IMR-90 (cell line): Measurements from ENCODE around the gene COL15A1. TPM values are rescaled to one million over a fixed set of nuclear protein-coding genes. Genes with fewer than 3 reads are reported as not detected.

ENCODE experiments used
- ATAC-seq: fragments of 200-7000 bp; cut with Tn5 transposase; 2 replicates; pipeline ENCODE4 v1.9.1; 2020; ENCODE audit warnings: low read depth, mild to moderate bottlenecking, moderate library complexity
- BruUV-seq: library from RNA; stranded (reverse); fragments of 400-500 nt; replicated peaks from 2 replicates; lab custom pipeline; 2021; lab: Mats Ljungman, UMichigan
- CTCF ChIA-PET: fragments of 300-600 bp; formaldehyde crosslinking; extraction: SDS; loops from one replicate; lab custom pipeline; 2021; ENCODE audit warnings: antibody characterized with exemption; lab: Yijun Ruan, JAX
- POLR2A ChIA-PET: fragments of 300-600 bp; sonication (Branson Sonifier 250); formaldehyde crosslinking; loops from one replicate; lab custom pipeline; 2022; ENCODE audit warnings: antibody characterized with exemption; ENCODE audit not compliant: unreplicated experiment; lab: Charles Lee
- DNase-seq: peaks from one replicate; pipeline ENCODE4 v3.0.0; 2013
- H2AFZ ChIP-seq: replicated peaks from 2 replicates; pipeline ENCODE3; 2013; ENCODE audit warnings: low read length, mild to moderate bottlenecking; ENCODE audit not compliant: poor library complexity
- H2AK5ac ChIP-seq: 2 replicates; pipeline ENCODE4 v1.6.1; 2013; ENCODE audit warnings: low read depth, low read length, inconsistent platforms
- H2AK9ac ChIP-seq: replicated peaks from 2 replicates; pipeline ENCODE3; 2013; ENCODE audit warnings: mild to moderate bottlenecking, low read depth, low read length, moderate library complexity; ENCODE audit not compliant: poor library complexity
- H2BK120ac ChIP-seq: 2 replicates; pipeline ENCODE4 v1.6.1; 2013; ENCODE audit warnings: low read depth, low read length, inconsistent platforms
- H2BK15ac ChIP-seq: 3 replicates; pipeline ENCODE4 v1.6.1; 2013; ENCODE audit warnings: low read depth, low read length, inconsistent platforms
- H2BK20ac ChIP-seq: 2 replicates; pipeline ENCODE4 v1.6.1; 2013; ENCODE audit warnings: low read depth, mild to moderate bottlenecking, inconsistent platforms, low read length, moderate library complexity
- H2BK5ac ChIP-seq: 2 replicates; pipeline ENCODE4 v1.6.1; 2013; ENCODE audit warnings: mild to moderate bottlenecking, low read depth, low read length, inconsistent platforms; ENCODE audit not compliant: poor library complexity, severe bottlenecking
- H3K14ac ChIP-seq: replicated peaks from 2 replicates; pipeline ENCODE4 v1.6.1; 2013; ENCODE audit warnings: low read depth, low read length, inconsistent platforms
- H3K18ac ChIP-seq: 2 replicates; pipeline ENCODE4 v1.6.1; 2013; ENCODE audit warnings: low read depth, low read length, control low read depth
- H3K23ac ChIP-seq: 2 replicates; pipeline ENCODE4 v1.6.1; 2013; ENCODE audit warnings: low read depth, low read length, inconsistent platforms
- H3K27ac ChIP-seq: 2 replicates; pipeline ENCODE4 v1.5.1; 2013; ENCODE audit warnings: mild to moderate bottlenecking, control low read depth, low read length; ENCODE audit not compliant: insufficient read depth
- H3K27me3 ChIP-seq: 2 replicates; pipeline ENCODE4 v1.6.1; 2013; ENCODE audit warnings: low read length; ENCODE audit not compliant: control insufficient read depth, insufficient read depth
- H3K36me3 ChIP-seq: 2 replicates; pipeline ENCODE4 v1.6.1; 2013; ENCODE audit warnings: low read length, mixed read lengths; ENCODE audit not compliant: control insufficient read depth, insufficient read depth
- H3K4ac ChIP-seq: 2 replicates; pipeline ENCODE4 v1.6.1; 2013; ENCODE audit warnings: low read depth, low read length, inconsistent platforms
- H3K4me1 ChIP-seq: 2 replicates; pipeline ENCODE4 v1.6.1; 2013; ENCODE audit warnings: low read length, mixed read lengths; ENCODE audit not compliant: control insufficient read depth, insufficient read depth
- H3K4me2 ChIP-seq: 2 replicates; pipeline ENCODE4 v1.6.1; 2013; ENCODE audit warnings: low read depth, mild to moderate bottlenecking, control low read depth, low read length, moderate library complexity
- H3K4me3 ChIP-seq: 2 replicates; pipeline ENCODE4 v1.5.1; 2013; ENCODE audit warnings: low read depth, mild to moderate bottlenecking, control low read depth, low read length, moderate library complexity; ENCODE audit not compliant: insufficient read depth
- H3K56ac ChIP-seq: 2 replicates; pipeline ENCODE4 v1.6.1; 2013; ENCODE audit warnings: low read length, inconsistent platforms; ENCODE audit not compliant: insufficient read depth; ENCODE audit errors: extremely low read depth
- H3K79me1 ChIP-seq, 2 experiments: 2 replicates each; pipeline ENCODE4 v1.6.1; 2013; ENCODE audit warnings: low read length in 2 of 2, inconsistent platforms in 1 of 2, low read depth in 1 of 2
- H3K9ac ChIP-seq: 2 replicates; pipeline ENCODE4 v1.6.1; 2013; ENCODE audit warnings: low read depth, low read length, control low read depth
- H3K9me1 ChIP-seq: 2 replicates; pipeline ENCODE4 v1.6.1; 2013; ENCODE audit warnings: low read length, inconsistent platforms; ENCODE audit not compliant: insufficient read depth
- H3K9me3 ChIP-seq: 2 replicates; pipeline ENCODE4 v1.6.1; 2013; ENCODE audit warnings: low read length; ENCODE audit not compliant: control insufficient read depth, insufficient read depth
- H4K20me1 ChIP-seq: 2 replicates; pipeline ENCODE4 v1.6.1; 2013; ENCODE audit warnings: low read length, inconsistent platforms; ENCODE audit not compliant: insufficient read depth
- H4K5ac ChIP-seq: 2 replicates; pipeline ENCODE4 v1.6.1; 2013; ENCODE audit warnings: mild to moderate bottlenecking, low read depth, low read length, control low read depth
- H4K8ac ChIP-seq, 2 experiments: 2 replicates each; pipeline ENCODE4 v1.6.1; 2013; ENCODE audit warnings: low read depth in 2 of 2, low read length in 2 of 2, control low read depth in 1 of 2, inconsistent platforms in 1 of 2
- H4K91ac ChIP-seq: 2 replicates; pipeline ENCODE4 v1.6.1; 2013; ENCODE audit warnings: low read depth, low read length, inconsistent platforms; ENCODE audit not compliant: insufficient read depth
- CHD1 ChIP-seq: IDR thresholded peaks from 2 replicates; pipeline ENCODE4 v1.6.1; 2012; ENCODE audit warnings: low read depth, low read length, improper control_type of control experiment
- FOS ChIP-seq: fragments of 150-350 bp; IDR thresholded peaks from 2 replicates; pipeline ENCODE4 v1.6.1; 2016; ENCODE audit warnings: low read depth, low read length
- MAFK ChIP-seq: IDR thresholded peaks from 2 replicates; pipeline ENCODE4 v1.6.1; 2012; ENCODE audit warnings: low read depth, low read length, improper control_type of control experiment
- NFE2L2 ChIP-seq: fragments of 150-350 bp; IDR thresholded peaks from 2 replicates; pipeline ENCODE4 v1.6.1; 2016; ENCODE audit warnings: low read depth, mild to moderate bottlenecking, low read length
- POLR2A ChIP-seq: IDR thresholded peaks from 2 replicates; pipeline ENCODE4 v1.6.1; 2012; ENCODE audit warnings: mild to moderate bottlenecking, low read depth, low read length
- RAD21 ChIP-seq: IDR thresholded peaks from 2 replicates; pipeline ENCODE4 v1.6.1; 2012; ENCODE audit warnings: low read length, improper control_type of control experiment
- WGBS, 2 experiments: methylation state at CpG; one replicate each; pipeline versions ENCODE4 v1.1.5 to v1.1.7; 2013; ENCODE audit warnings: missing lambda C conversion rate in 2 of 2; ENCODE audit not compliant: insufficient read length in 1 of 2; ENCODE audit errors: extremely low coverage in 2 of 2; 5-methylcytosine and 5-hydroxymethylcytosine counted together
- dilution Hi-C: fragments of 300-500 bp; cut with HindIII; formaldehyde crosslinking; loops from one replicate; pipeline ENCODE4 v1.14.3; 2018; ENCODE audit warnings: low sequenced_read_pairs; ENCODE audit not compliant: unreplicated experiment
- in situ Hi-C: fragments of 300-500 bp; cut with MboI; formaldehyde crosslinking; loops from 3 replicates; pipeline ENCODE4 v1.14.3; 2019; ENCODE audit warnings: low sequenced_read_pairs, inconsistent platforms, mixed read lengths
- intact Hi-C: fragments of 100-400 bp; cut with micrococcal nuclease; formaldehyde crosslinking; loops from 2 replicates; pipeline ENCODE4 v1.10.0; 2022
- polyA plus RNA-seq, 3 experiments: library from polyadenylated mRNA; depleted of rRNA; stranded (reverse); fragments of >200 nt; gene quantifications; 2 replicates each; pipeline ENCODE4 v1.2.3, GENCODE V29; 2012; ENCODE audit warnings: low replicate concordance in 1 of 3
- total RNA-seq: library from RNA; depleted of rRNA; stranded (reverse); fragments of >200 nt; gene quantifications from 2 replicates; pipeline ENCODE4 v1.2.3, GENCODE V29; 2012

COL15A1 gene
- total and polyA plus RNA-seq, 2 of the 4 experiments (the other 2 are of a cell fraction), result 2.2 to 3.7 TPM

GRCh38 chr9:98995059-98995671, 51.5 kb downstream of the COL15A1 start (continued):
- TF ChIP-seq CHD1, result no peak

GRCh38 chr9:98995971-98996504, 52.3 kb downstream of the COL15A1 start:
- no peak overlapping the region for H2BK20ac ChIP-seq
- H2AFZ ChIP-seq, result no peak overlapping the region
- no peak overlapping the region; the same call in 1 of the 2 replicates for H2AK5ac ChIP-seq
- H3K4me3 ChIP-seq, result no peak overlapping the region
- TF ChIP-seq RAD21 (no peak), NFE2L2 (no peak), POLR2A (no peak), MAFK (no peak), FOS (no peak)
- in situ Hi-C loops, result loop anchor here (5.0 kb wide), 1 partner anchor 139 kb away; no protein-coding TSS in a partner anchor
- peaks cover 0 to 3% of the 10 kb centered on the region in 2 experiments; a peak in 1 of 4 replicates for H3K79me1 ChIP-seq
- H2BK5ac ChIP-seq, result no peak overlapping the region
- no peak overlapping the region for H3K4me2 ChIP-seq
- dilution Hi-C loops, result no loop called here
- no peak overlapping the region for H2AK9ac ChIP-seq
- peaks cover 2% of the 10 kb centered on the region; the same call in 1 of the 2 replicates for H3K9me3 ChIP-seq
- no peak overlapping the region for H3K56ac ChIP-seq
- no peak overlapping the region for H3K4ac ChIP-seq
- 83% methylated on average over 1 of the region's 7 CpGs; no CpG with 5 or more reads in 1 of the 2 experiments for WGBS, 2 experiments
- BruUV-seq, result no TSS peak
- H2BK120ac ChIP-seq, result no peak overlapping the region
- H4K20me1 ChIP-seq, result no peaks in the 10 kb centered on the region; the same call in 1 of the 2 replicates
- no peak overlapping the region for H3K18ac ChIP-seq
- ChIA-PET POLR2A (no interaction called here), CTCF (interaction anchor here (0.8 to 1.1 kb wide), 2 partner anchors 144 to 145 kb away, joined by 3 to 4 read pairs; no protein-coding TSS in a partner anchor)
- H4K91ac ChIP-seq, result no peak overlapping the region
- H3K27ac ChIP-seq, result no peak overlapping the region
- no peak overlapping the region for H2BK15ac ChIP-seq
- peaks cover 12% of the 10 kb centered on the region for H3K4me1 ChIP-seq
- peaks cover 40% of the 10 kb centered on the region; the same call in 1 of the 2 replicates for H3K36me3 ChIP-seq
- intact Hi-C loops, result no loop called here
- H4K5ac ChIP-seq, result no peak overlapping the region
- no peak overlapping the region for H3K23ac ChIP-seq
- DNase-seq (no peak), ATAC-seq (no peak)
- no peak overlapping the region for H3K9ac ChIP-seq
- no peaks in the 10 kb centered on the region for H3K27me3 ChIP-seq
- H3K14ac ChIP-seq, result no peak overlapping the region
- peaks cover 3% of the 10 kb centered on the region; the same call in 1 of the 2 replicates for H3K9me1 ChIP-seq
- H4K8ac ChIP-seq, result no peak overlapping the region
